ENCODE results near the gene MCM5.

DNA sequence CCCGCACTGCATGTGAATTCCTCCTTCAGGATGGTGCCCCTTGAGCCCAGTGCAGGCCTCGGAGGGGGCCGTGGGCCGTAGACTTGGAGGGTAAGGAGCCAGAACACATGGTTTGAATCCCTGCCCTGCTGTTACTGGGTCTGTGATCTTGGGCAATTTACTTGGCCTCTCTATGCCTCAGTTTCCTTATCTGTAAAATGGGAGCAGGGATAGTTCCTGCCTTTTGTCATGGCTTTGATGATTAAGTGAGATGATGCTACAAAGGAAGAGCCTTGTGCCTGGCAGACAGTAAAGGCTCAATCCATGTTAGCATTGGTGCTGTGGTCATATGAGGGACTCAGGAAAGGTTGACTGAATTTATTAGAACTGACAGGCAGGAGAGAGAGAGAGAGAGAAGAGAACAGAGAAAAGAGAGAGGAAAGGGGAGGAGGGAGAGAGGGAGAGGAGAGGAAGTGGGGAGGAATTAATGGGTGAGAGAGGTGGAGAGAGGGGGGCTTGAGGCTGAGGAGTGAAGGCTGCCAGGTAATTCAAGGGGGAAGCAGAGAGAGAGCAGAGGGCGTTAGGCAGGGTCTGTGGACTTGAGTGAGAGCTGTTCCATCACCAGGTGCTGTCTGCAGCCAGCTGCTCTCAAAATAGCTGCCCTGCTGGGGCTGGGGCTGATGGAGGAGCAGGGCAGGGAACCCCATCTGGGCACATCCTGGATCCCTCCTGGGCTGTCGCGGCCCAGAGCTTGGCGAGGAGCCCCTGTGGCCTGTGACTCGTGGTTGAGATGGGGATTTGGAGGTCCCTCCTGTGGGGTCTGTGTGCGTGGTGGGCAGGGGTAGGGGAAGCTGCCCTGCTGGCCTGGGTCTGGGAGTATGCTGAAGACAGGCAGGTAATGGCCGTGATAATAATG lies 44.1 kb downstream of the MCM5 start:
- TF ChIP-seq GATA3 (IDR thresholded peaks at IDR 0.05; ENCODE audit: low read depth, low read length) (no peak), GATA2 (IDR thresholded peaks at IDR 0.05; ENCODE audit: low read depth, low read length) (no peak)

Data from SH-SY5Y (cell line).